Keratinocyte (primary cell): ENCODE results near the gene IMPACT. TPM values are rescaled to one million over a fixed set of nuclear protein-coding genes. Genes with fewer than 3 reads are reported as not detected.

ENCODE experiments used
- DNase-seq: peaks from one replicate; pipeline ENCODE4 v3.0.0-alpha.2; 2011; ENCODE audit warnings: low read depth, missing footprints, low spot score
- FAIRE-seq: peaks from 2 replicates; lab custom pipeline; 2011; peaks lifted over from hg19 to GRCh38; lab: Jason Lieb, UNC
- H2AFZ ChIP-seq: 2 replicates; pipeline ENCODE4 v1.6.0; 2012; ENCODE audit warnings: low read length, control low read depth, inconsistent platforms; ENCODE audit not compliant: control insufficient read depth
- H3K27ac ChIP-seq: 2 replicates; pipeline ENCODE4 v1.5.1; 2011; ENCODE audit warnings: low read length; ENCODE audit not compliant: control insufficient read depth, insufficient read depth
- H3K27me3 ChIP-seq: 3 replicates; pipeline ENCODE4 v1.6.0; 2011; ENCODE audit warnings: low read length; ENCODE audit not compliant: control insufficient read depth, insufficient read depth; ENCODE audit errors: extremely low read depth
- H3K36me3 ChIP-seq, 2 experiments: 2 replicates in 1 of 2; 3 replicates in 1 of 2; pipeline ENCODE4 v1.5.1; 2011; ENCODE audit warnings: low read length in 2 of 2, mild to moderate bottlenecking in 1 of 2; ENCODE audit not compliant: control insufficient read depth in 2 of 2, insufficient read depth in 2 of 2; ENCODE audit errors: extremely low read depth in 1 of 2
- H3K4me1 ChIP-seq: 3 replicates; pipeline ENCODE4 v1.5.1; 2011; ENCODE audit warnings: low read length; ENCODE audit not compliant: control insufficient read depth, insufficient read depth; ENCODE audit errors: extremely low read depth
- H3K4me2 ChIP-seq: 3 replicates; pipeline ENCODE4 v1.6.0; 2011; ENCODE audit warnings: low read depth, low read length; ENCODE audit not compliant: control insufficient read depth, insufficient read depth; ENCODE audit errors: extremely low read depth
- H3K4me3 ChIP-seq, 3 experiments: fragments of 200-600 bp in 1 of 3; sonication (generic) in 1 of 3; 2 replicates in 2 of 3; 3 replicates in 1 of 3; pipeline ENCODE4 v1.5.1; 2011 to 2016; ENCODE audit warnings: low read length in 3 of 3, mild to moderate bottlenecking in 3 of 3, control low read depth in 2 of 3, inconsistent platforms in 1 of 3, low read depth in 1 of 3, mixed read lengths in 1 of 3, mixed run types in 1 of 3, moderate library complexity in 1 of 3; ENCODE audit not compliant: control insufficient read depth in 2 of 3, insufficient read depth in 2 of 3; ENCODE audit errors: extremely low read depth in 1 of 3
- H3K79me2 ChIP-seq: 2 replicates; pipeline ENCODE4 v1.6.0; 2012; ENCODE audit warnings: low read length; ENCODE audit not compliant: control insufficient read depth, insufficient read depth
- H3K9ac ChIP-seq: 3 replicates; pipeline ENCODE4 v1.6.0; 2011; ENCODE audit warnings: low read length; ENCODE audit not compliant: control insufficient read depth, insufficient read depth; ENCODE audit errors: extremely low read depth
- H3K9me1 ChIP-seq: 3 replicates; pipeline ENCODE4 v1.6.0; 2011; ENCODE audit warnings: low read length; ENCODE audit not compliant: control insufficient read depth, insufficient read depth; ENCODE audit errors: extremely low read depth
- H3K9me3 ChIP-seq: 2 replicates; pipeline ENCODE4 v1.5.1; 2012; ENCODE audit warnings: low read depth, low read length; ENCODE audit not compliant: control insufficient read depth
- H4K20me1 ChIP-seq: 3 replicates; pipeline ENCODE4 v1.6.0; 2011; ENCODE audit warnings: low read length; ENCODE audit not compliant: control insufficient read depth, insufficient read depth; ENCODE audit errors: extremely low read depth
- CTCF ChIP-seq, 3 experiments: IDR thresholded peaks in 1 of 3; conservative IDR thresholded peaks in 1 of 3; optimal IDR thresholded peaks in 1 of 3; 2 replicates in 2 of 3; 3 replicates in 1 of 3; pipeline versions ENCODE3 to v1.5.1; 2011; ENCODE audit warnings: low read length in 3 of 3, mild to moderate bottlenecking in 3 of 3, moderate library complexity in 2 of 3, control low read depth in 1 of 3, inconsistent platforms in 1 of 3; ENCODE audit not compliant: insufficient read depth in 2 of 3; ENCODE audit errors: extremely low read depth in 1 of 3
- EZH2 ChIP-seq: IDR thresholded peaks from one replicate; pipeline ENCODE4 v1.6.1; 2012; ENCODE audit warnings: inconsistent platforms, mild to moderate bottlenecking, low read length, moderate library complexity
- dilution Hi-C: fragments of 300-500 bp; cut with MboI; formaldehyde crosslinking; loops from one replicate; pipeline ENCODE4 v1.7.0; 2020; ENCODE audit warnings: low sequenced_read_pairs; ENCODE audit not compliant: extremely low pct_ligation_motif_present
- polyA plus RNA-seq, 5 experiments: library from polyadenylated mRNA; depleted of rRNA in 3 of 5; stranded (reverse) in 3 of 5; stranded (forward) in 1 of 5; unstranded in 1 of 5; fragments of >200 nt; gene quantifications; 1 replicate in 1 of 5; 2 replicates in 3 of 5; 3 replicates in 1 of 5; pipeline versions ENCODE4 v1.2.1 to v1.2.3, GENCODE V29; 2011 to 2012; ENCODE audit warnings: missing spikeins in 2 of 5, low read depth in 1 of 5, low replicate concordance in 1 of 5

IMPACT gene
- polyA plus RNA-seq, 1 donor (not counting 4 experiments of a cell fraction or from before 2014, with no cell fraction given) = 35.3 TPM

GRCh38 chr18:24429188-24429587, 2.7 kb downstream of the IMPACT start:
- no peaks in the 10 kb centered on the region for H4K20me1 ChIP-seq
- DNase-seq (no peak), FAIRE-seq (no peak)
- dilution Hi-C loops = no loop called here
- no peak for TF ChIP-seq EZH2
- no peak for TF ChIP-seq CTCF (optimal IDR thresholded peaks at IDR 0.05 in 1 of 3, IDR thresholded peaks at IDR 0.05 in 1 of 3, conservative IDR thresholded peaks at IDR 0.05 in 1 of 3; ENCODE audit: extremely low read depth in 1 of 3, insufficient read depth in 2 of 3, low read length in 3 of 3)
- no peak overlapping the region for H3K27ac ChIP-seq
- no peak overlapping the region for H2AFZ ChIP-seq
- H3K36me3 ChIP-seq = peaks cover 4 to 10% of the 10 kb centered on the region in 2 experiments
- H3K9me3 ChIP-seq = no peaks in the 10 kb centered on the region
- no peaks in the 10 kb centered on the region for H3K27me3 ChIP-seq
- H3K4me3 ChIP-seq = no peak overlapping the region
- no peak overlapping the region for H3K9ac ChIP-seq
- no peaks in the 10 kb centered on the region for H3K9me1 ChIP-seq
- no peak overlapping the region for H3K4me2 ChIP-seq
- peaks cover 12% of the 10 kb centered on the region for H3K4me1 ChIP-seq
- peaks cover 13% of the 10 kb centered on the region for H3K79me2 ChIP-seq

GRCh38 chr18:24432618-24433017, 6.1 kb downstream of the IMPACT start:
- H3K9ac ChIP-seq = no peak overlapping the region
- H3K9me3 ChIP-seq = no peaks in the 10 kb centered on the region
- H4K20me1 ChIP-seq = no peaks in the 10 kb centered on the region
- TF ChIP-seq CTCF (optimal IDR thresholded peaks at IDR 0.05 in 1 of 3, IDR thresholded peaks at IDR 0.05 in 1 of 3, conservative IDR thresholded peaks at IDR 0.05 in 1 of 3; ENCODE audit: extremely low read depth in 1 of 3, insufficient read depth in 2 of 3, low read length in 3 of 3) (no peak), EZH2 (no peak)
- no peak overlapping the region for H3K4me3 ChIP-seq
- DNase-seq (no peak), FAIRE-seq (no peak)
- dilution Hi-C loops = no loop called here
- H3K27me3 ChIP-seq = no peaks in the 10 kb centered on the region
- no peak overlapping the region for H3K27ac ChIP-seq
- H2AFZ ChIP-seq = no peak overlapping the region
- H3K9me1 ChIP-seq = no peaks in the 10 kb centered on the region
- H3K79me2 ChIP-seq = peaks cover 6% of the 10 kb centered on the region
- peaks cover 6 to 14% of the 10 kb centered on the region in 2 experiments for H3K36me3 ChIP-seq
- no peak overlapping the region for H3K4me2 ChIP-seq
- H3K4me1 ChIP-seq = peaks cover 6% of the 10 kb centered on the region
